Measurements from ENCODE around the gene CXCL5.
"Not testable (repeated sequence)": the region's sequence is repeated elsewhere in the genome, so short reads cannot be mapped to it uniquely, and the experiment has no call there.

The CXCL5 gene

DNA sequence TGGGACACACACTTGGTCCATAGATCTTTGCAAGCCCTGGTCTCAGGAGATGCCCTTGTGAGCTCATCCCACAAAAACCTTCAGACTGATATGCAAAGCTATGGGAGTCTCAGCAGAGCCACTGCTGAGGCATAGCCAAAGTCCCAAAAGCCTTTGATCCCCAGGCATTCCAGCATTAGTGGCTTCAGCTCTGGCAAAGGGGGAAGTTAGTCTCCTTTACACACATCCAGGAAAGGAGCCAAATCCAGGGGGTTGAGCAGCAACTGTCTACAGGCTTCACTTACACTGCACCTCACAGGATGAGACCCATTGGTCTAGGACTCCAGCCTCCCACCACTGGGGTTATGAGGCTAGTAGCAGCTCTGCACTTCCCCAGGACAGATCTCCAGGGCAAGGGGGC lies 30.6 kb downstream of the CXCL5 start:
- no peak for DNase-seq

GRCh38 chr4:73964862-73965611 lies 33.4 kb downstream of the CXCL5 start:
- DNase-seq: no peak

DNA sequence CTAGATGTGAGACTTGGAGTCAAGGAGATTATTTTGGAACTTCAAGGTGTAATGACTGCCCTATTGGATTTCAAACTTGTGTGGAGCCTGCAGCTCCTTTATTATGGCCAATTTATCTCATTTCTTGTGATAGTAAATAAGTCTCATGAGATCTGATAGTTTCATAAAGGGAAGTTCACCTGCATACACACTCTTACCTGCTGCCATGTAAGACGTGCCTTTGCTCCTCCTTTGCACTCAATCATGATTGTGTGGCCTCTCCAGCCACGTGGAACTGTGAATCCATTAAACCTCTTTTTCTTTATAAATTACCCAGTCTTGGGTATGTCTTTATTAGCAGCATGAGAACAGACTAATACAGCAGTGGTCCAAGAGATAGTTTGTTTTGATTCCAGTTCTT lies 35.8 kb downstream of the CXCL5 start:
- DNase-seq: no peak

DNA sequence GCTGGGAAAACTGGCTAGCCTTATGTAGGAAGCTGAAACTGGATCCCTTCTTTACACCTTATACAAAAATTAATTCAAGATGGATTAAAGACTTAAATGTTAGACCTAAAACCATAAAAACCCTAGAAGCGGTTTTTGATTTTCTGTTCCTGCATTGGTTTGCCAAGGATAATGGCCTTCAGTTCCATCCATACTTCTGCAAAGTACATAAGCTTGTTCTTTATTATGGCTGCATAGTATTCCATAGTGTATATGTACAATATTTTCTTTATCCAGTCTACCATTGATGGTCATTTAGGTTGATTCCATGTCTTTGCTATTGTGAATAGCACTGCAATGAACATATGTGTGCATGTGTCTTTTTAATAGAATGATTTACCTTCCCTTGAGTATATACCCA lies 39.4 kb downstream of the CXCL5 start:
- not testable (repeated sequence) for DNase-seq

GRCh38 chr4:73952352-73952751 lies 46.1 kb downstream of the CXCL5 start:
- DNase-seq: no peak

GRCh38 chr4:73950376-73950920 lies 48.0 kb downstream of the CXCL5 start:
- not testable (repeated sequence) for DNase-seq

GRCh38 chr4:73948990-73949706 lies 49.3 kb downstream of the CXCL5 start:
- no peak for DNase-seq

- DNase-seq: no peak
Measured at GRCh38 chr4:73948291-73948690, 50.2 kb downstream of the CXCL5 start.

GRCh38 chr4:73947239-73947985 lies 51.1 kb downstream of the CXCL5 start:
- DNase-seq: no peak

DNA sequence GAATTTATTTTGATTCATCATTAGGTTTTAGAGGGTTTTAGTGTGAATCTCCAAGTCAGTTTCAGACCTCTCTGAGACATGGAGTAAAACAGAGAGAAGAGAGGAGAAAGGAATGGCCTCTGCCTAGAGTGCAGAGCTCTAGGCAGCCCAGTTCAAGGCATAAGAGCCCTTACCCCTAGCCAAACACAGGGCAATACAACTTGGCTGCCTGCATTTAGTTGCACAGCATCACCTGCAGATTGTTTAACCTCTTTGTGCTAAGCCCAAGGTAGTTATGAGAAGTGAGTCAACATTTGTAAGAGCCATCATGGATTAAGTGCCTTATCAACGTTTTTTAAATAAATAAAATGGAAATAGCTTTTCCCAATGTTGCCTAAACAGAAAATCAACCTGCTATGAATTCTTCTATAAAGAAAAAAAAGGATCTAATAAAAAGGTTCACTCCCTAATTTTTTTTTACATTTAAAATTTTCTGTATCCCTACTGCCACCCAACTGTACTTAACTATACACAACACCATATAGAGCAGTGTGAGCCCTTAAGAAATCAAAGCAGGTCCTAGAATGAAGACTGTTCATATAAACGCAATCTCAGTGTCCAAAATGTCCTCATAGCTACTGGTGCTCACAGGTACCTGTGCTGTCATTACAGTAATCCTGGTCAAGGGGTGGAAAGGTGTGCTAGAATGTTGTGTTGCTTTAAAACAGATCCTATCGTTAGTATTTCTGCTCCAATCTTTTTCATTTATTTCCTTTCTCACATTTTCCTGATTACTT lies 52.6 kb downstream of the CXCL5 start:
- no peak for DNase-seq
